Mesenchymal stem cell (in vitro differentiated cells and primary cell): Measurements from ENCODE around the gene CCDC150.
"Not testable (repeated sequence)": the region's sequence is repeated elsewhere in the genome, so short reads cannot be mapped to it uniquely, and the experiment has no call there.

Source experiments
- DNase-seq: peaks from one replicate; pipeline ENCODE4 v3.0.0-alpha.2; 2013
- H2AFZ ChIP-seq: one replicate; pipeline ENCODE4 v1.6.1; 2013; ENCODE audit warnings: low read depth, mild to moderate bottlenecking, control low read depth, inconsistent platforms, low read length, moderate library complexity
- H2AK5ac ChIP-seq: 2 replicates; pipeline ENCODE4 v1.6.1; 2013; ENCODE audit warnings: low read length, moderate library complexity, mild to moderate bottlenecking, inconsistent platforms; ENCODE audit not compliant: severe bottlenecking
- H2BK120ac ChIP-seq: one replicate; pipeline ENCODE4 v1.6.1; 2013; ENCODE audit warnings: low read depth, mild to moderate bottlenecking, inconsistent platforms, low read length, moderate library complexity
- H2BK12ac ChIP-seq, 2 experiments: one replicate each; pipeline ENCODE4 v1.6.1; 2013; ENCODE audit warnings: inconsistent platforms in 2 of 2, low read length in 2 of 2, mild to moderate bottlenecking in 2 of 2, moderate library complexity in 2 of 2, control low read depth in 1 of 2
- H2BK15ac ChIP-seq: one replicate; pipeline ENCODE4 v1.6.1; 2013; ENCODE audit warnings: mild to moderate bottlenecking, low read depth, inconsistent platforms; ENCODE audit not compliant: poor library complexity, severe bottlenecking
- H2BK5ac ChIP-seq: 2 replicates; pipeline ENCODE4 v1.6.1; 2013; ENCODE audit warnings: low read depth, mild to moderate bottlenecking, low read length, control low read depth, inconsistent platforms; ENCODE audit not compliant: poor library complexity, severe bottlenecking
- H3K14ac ChIP-seq, 2 experiments: one replicate each; pipeline ENCODE4 v1.6.1; 2013; ENCODE audit warnings: inconsistent platforms in 2 of 2, low read length in 2 of 2, control low read depth in 1 of 2, mild to moderate bottlenecking in 1 of 2, moderate library complexity in 1 of 2
- H3K18ac ChIP-seq, 2 experiments: one replicate each; pipeline ENCODE4 v1.6.1; 2013; ENCODE audit warnings: inconsistent platforms in 2 of 2, low read length in 2 of 2, control low read depth in 1 of 2, low read depth in 1 of 2, mild to moderate bottlenecking in 1 of 2
- H3K23ac ChIP-seq, 2 experiments: one replicate each; pipeline ENCODE4 v1.6.1; 2013; ENCODE audit warnings: inconsistent platforms in 2 of 2, low read length in 2 of 2, mild to moderate bottlenecking in 2 of 2, moderate library complexity in 2 of 2, control low read depth in 1 of 2
- H3K27ac ChIP-seq: 2 replicates; pipeline ENCODE4 v1.5.1; 2013; ENCODE audit warnings: mild to moderate bottlenecking, moderate library complexity, low read length, control low read depth, inconsistent platforms; ENCODE audit not compliant: poor library complexity, severe bottlenecking
- H3K27me3 ChIP-seq, 2 experiments: 2 replicates each; pipeline versions ENCODE4 v1.6.1 to v1.7.0; 2013; ENCODE audit warnings: low read length in 2 of 2, mild to moderate bottlenecking in 2 of 2, moderate library complexity in 2 of 2, control low read depth in 1 of 2, inconsistent platforms in 1 of 2; ENCODE audit not compliant: control insufficient read depth in 1 of 2, insufficient read depth in 1 of 2
- H3K36me3 ChIP-seq, 2 experiments: 2 replicates each; pipeline versions ENCODE4 v1.6.1 to v1.7.0; 2013; ENCODE audit warnings: low read length in 2 of 2, control low read depth in 1 of 2, inconsistent platforms in 1 of 2, low read depth in 1 of 2, mild to moderate bottlenecking in 1 of 2; ENCODE audit not compliant: insufficient read depth in 2 of 2, control insufficient read depth in 1 of 2
- H3K4ac ChIP-seq, 2 experiments: one replicate each; pipeline ENCODE4 v1.6.1; 2013; ENCODE audit warnings: inconsistent platforms in 2 of 2, low read length in 2 of 2, mild to moderate bottlenecking in 2 of 2, moderate library complexity in 2 of 2, control low read depth in 1 of 2, low read depth in 1 of 2
- H3K4me1 ChIP-seq: 2 replicates; pipeline ENCODE4 v1.6.1; 2013; ENCODE audit warnings: low read depth, low read length, control low read depth; ENCODE audit not compliant: control insufficient read depth, insufficient read depth
- H3K4me2 ChIP-seq: 2 replicates; pipeline ENCODE4 v1.6.1; 2013; ENCODE audit warnings: low read length, mild to moderate bottlenecking, inconsistent platforms; ENCODE audit not compliant: poor library complexity, severe bottlenecking
- H3K4me3 ChIP-seq, 2 experiments: 2 replicates each; pipeline versions ENCODE4 v1.5.1 to v1.7.0; 2013; ENCODE audit warnings: low read length in 2 of 2, mild to moderate bottlenecking in 2 of 2, control low read depth in 1 of 2, low read depth in 1 of 2; ENCODE audit not compliant: insufficient read depth in 1 of 2
- H3K79me1 ChIP-seq: replicated peaks from 2 replicates; pipeline ENCODE4 v1.6.1; 2013; ENCODE audit warnings: mild to moderate bottlenecking, control low read depth, low read length, inconsistent platforms; ENCODE audit not compliant: poor library complexity, severe bottlenecking
- H3K9ac ChIP-seq: 2 replicates; pipeline ENCODE4 v1.7.0; 2013; ENCODE audit warnings: mild to moderate bottlenecking, low read length, moderate library complexity
- H3K9me3 ChIP-seq: 2 replicates; pipeline ENCODE4 v1.7.0; 2013; ENCODE audit warnings: mild to moderate bottlenecking, low read length; ENCODE audit not compliant: control insufficient read depth
- H4K8ac ChIP-seq: one replicate; pipeline ENCODE4 v1.6.1; 2013; ENCODE audit warnings: inconsistent platforms, mild to moderate bottlenecking, low read length, moderate library complexity
- H4K91ac ChIP-seq: one replicate; pipeline ENCODE4 v1.6.1; 2013; ENCODE audit warnings: mild to moderate bottlenecking, low read length, inconsistent platforms
- WGBS: methylation state at CpG from one replicate; pipeline ENCODE4 v1.1.7; 2013; ENCODE audit warnings: mixed read lengths; 5-methylcytosine and 5-hydroxymethylcytosine counted together

CCDC150 gene

GRCh38 chr2:196606516-196606915 is 33.0 kb upstream of the CCDC150 start:
- H3K27ac ChIP-seq, result no peak overlapping the region
- H3K4ac ChIP-seq, result no peak overlapping the region
- H3K9me3 ChIP-seq, result no peaks in the 10 kb centered on the region
- no peak overlapping the region for H2BK15ac ChIP-seq
- 98% methylated on average over 2 of the region's 3 CpGs for WGBS
- no peak overlapping the region for H3K4me3 ChIP-seq
- H2BK12ac ChIP-seq, result no peak overlapping the region
- no peak overlapping the region for H3K4me2 ChIP-seq
- H3K9ac ChIP-seq, result no peak overlapping the region
- no peak overlapping the region for H2AK5ac ChIP-seq
- no peak overlapping the region for H2BK120ac ChIP-seq
- H3K79me1 ChIP-seq, result no peaks in the 10 kb centered on the region
- no peak overlapping the region for H4K8ac ChIP-seq
- H2BK5ac ChIP-seq, result no peak overlapping the region
- H3K18ac ChIP-seq, result no peak overlapping the region
- no peak overlapping the region for H2AFZ ChIP-seq
- peaks cover 8% of the 10 kb centered on the region for H3K4me1 ChIP-seq
- no peak overlapping the region for H4K91ac ChIP-seq
- no peak overlapping the region for H3K23ac ChIP-seq
- H3K27me3 ChIP-seq, result no peaks in the 10 kb centered on the region
- no peak for DNase-seq
- H3K14ac ChIP-seq, result no peak overlapping the region
- H3K36me3 ChIP-seq, result no peaks in the 10 kb centered on the region

DNA sequence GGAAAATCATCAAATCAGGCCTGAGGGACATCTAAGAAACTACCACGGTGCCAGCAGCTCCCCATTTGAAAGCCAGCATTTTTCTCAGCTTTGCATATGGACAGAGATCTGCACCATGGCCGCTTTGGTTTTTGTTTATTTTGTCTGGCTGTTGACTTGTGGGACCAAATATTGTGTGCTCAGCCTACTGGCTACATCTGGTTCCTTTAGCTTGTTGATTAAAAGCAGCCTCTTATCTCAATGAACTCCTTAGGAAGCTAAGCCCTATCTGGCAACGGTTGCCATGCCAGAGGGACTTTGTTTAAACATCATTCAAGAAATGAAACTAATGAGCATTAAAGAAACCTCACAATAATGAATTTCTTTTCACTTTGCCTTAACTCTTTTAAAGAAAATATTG is 32.4 kb upstream of the CCDC150 start:
- Histone ChIP-seq H3K23ac (no peak overlapping the region), H3K27ac (no peak overlapping the region), H2AFZ (no peak overlapping the region), H3K79me1 (no peaks in the 10 kb centered on the region), H3K9me3 (no peaks in the 10 kb centered on the region), H3K4me3 (no peak overlapping the region), H2BK5ac (no peak overlapping the region), H4K8ac (no peak overlapping the region), H3K4ac (no peak overlapping the region), H3K18ac (no peak overlapping the region), H4K91ac (no peak overlapping the region), H3K4me2 (no peak overlapping the region), H2BK12ac (no peak overlapping the region), H3K36me3 (no peaks in the 10 kb centered on the region), H2BK120ac (no peak overlapping the region), H2BK15ac (no peak overlapping the region), H3K9ac (no peak overlapping the region), H3K14ac (no peak overlapping the region), H3K4me1 (peaks cover 3% of the 10 kb centered on the region), H3K27me3 (no peaks in the 10 kb centered on the region), H2AK5ac (no peak overlapping the region)
- 37% methylated on average over 3 of the region's 3 CpGs for WGBS
- DNase-seq, result peak; percentile 76

- not testable (repeated sequence) for H3K14ac ChIP-seq, H4K8ac ChIP-seq, H3K36me3 ChIP-seq, H3K4me2 ChIP-seq, H3K23ac ChIP-seq, H3K9me3 ChIP-seq, H2BK120ac ChIP-seq, H2AFZ ChIP-seq, H2BK12ac ChIP-seq, H2BK15ac ChIP-seq, H3K4me1 ChIP-seq, H3K79me1 ChIP-seq, H2BK5ac ChIP-seq, H2AK5ac ChIP-seq, H4K91ac ChIP-seq, H3K27me3 ChIP-seq, H3K9ac ChIP-seq, H3K27ac ChIP-seq, H3K4me3 ChIP-seq, H3K4ac ChIP-seq
- DNase-seq, result peak; percentile 53
- H3K18ac ChIP-seq, result peak overlapping the region in 1 of 2 experiments; percentile 18
- WGBS, result 75% methylated on average over 5 of the region's 5 CpGs
Measured at GRCh38 chr2:196607896-196608295, 31.6 kb upstream of the CCDC150 start.

DNA sequence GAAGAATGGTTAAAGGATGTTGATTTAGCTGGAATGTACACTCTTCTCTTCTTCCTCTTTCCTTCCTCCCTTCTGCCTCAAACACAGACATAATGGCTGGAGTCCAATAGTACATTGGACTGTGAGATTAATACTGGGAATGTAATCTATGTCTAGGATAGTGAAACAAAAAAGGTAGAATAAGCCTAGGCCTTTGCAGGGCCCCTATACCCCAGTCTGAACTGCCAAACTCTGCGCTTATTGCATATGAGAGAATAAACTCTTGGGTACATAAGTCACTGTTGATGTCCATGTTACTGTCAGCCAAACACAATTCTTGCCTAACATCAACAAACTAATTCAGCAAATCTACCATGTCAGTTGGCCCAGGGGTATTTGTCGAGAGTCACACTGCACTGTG is 29.7 kb upstream of the CCDC150 start:
- no peaks in the 10 kb centered on the region for H3K36me3 ChIP-seq
- no peak overlapping the region for H3K27ac ChIP-seq
- H2BK12ac ChIP-seq, result no peak overlapping the region
- H3K9ac ChIP-seq, result no peak overlapping the region
- no peak overlapping the region for H3K14ac ChIP-seq
- no peak overlapping the region for H3K4me3 ChIP-seq
- no peaks in the 10 kb centered on the region for H3K79me1 ChIP-seq
- no peak for DNase-seq
- no peak overlapping the region for H4K8ac ChIP-seq
- H2BK5ac ChIP-seq, result no peak overlapping the region
- 100% methylated on average over 2 of the region's 2 CpGs for WGBS
- H3K9me3 ChIP-seq, result no peaks in the 10 kb centered on the region
- no peak overlapping the region for H2BK15ac ChIP-seq
- peaks cover 3% of the 10 kb centered on the region for H3K4me1 ChIP-seq
- H4K91ac ChIP-seq, result no peak overlapping the region
- H3K23ac ChIP-seq, result no peak overlapping the region
- no peaks in the 10 kb centered on the region for H3K27me3 ChIP-seq
- H2AFZ ChIP-seq, result no peak overlapping the region
- no peak overlapping the region for H3K4me2 ChIP-seq
- H3K4ac ChIP-seq, result no peak overlapping the region
- no peak overlapping the region for H3K18ac ChIP-seq
- no peak overlapping the region for H2BK120ac ChIP-seq
- H2AK5ac ChIP-seq, result no peak overlapping the region
